ENCODE data around the gene KLF6.

Gene KLF6

GRCh38 chr10:3782451-3783315 is 2.3 kb downstream of the KLF6 start:
- ChIA-PET CTCF (interaction anchor here (0.6 to 1.3 kb wide), 5 partner anchors 13 to 513 kb away, joined by 3 to 5 read pairs (median 4); no protein-coding TSS in a partner anchor), POLR2A (interaction anchor here (1.3 to 4.0 kb wide), 4 partner anchors 19 to 105 kb away, joined by 3 to 57 read pairs (median 35); no protein-coding TSS in a partner anchor)
- peak overlapping the region; percentile 91 for H3K4me3 ChIP-seq (ENCODE audit: low read depth, low read length)
- H3K36me3 ChIP-seq (ENCODE audit: control insufficient read depth in 2 of 2, insufficient read depth in 1 of 2, low read length in 2 of 2) = peaks cover 14 to 48% of the 10 kb centered on the region in 2 experiments
- peak overlapping the region; percentile 98 for H3K27ac ChIP-seq (ENCODE audit: extremely low read depth, low read depth, low read length)
- H3K9me3 ChIP-seq (ENCODE audit: control insufficient read depth, insufficient read depth, low read depth, low read length) = no peaks in the 10 kb centered on the region
- peaks cover 6% of the 10 kb centered on the region; the same call in 1 of the 2 replicates for H3K4me1 ChIP-seq (ENCODE audit: control insufficient read depth, insufficient read depth, low read length)
- TF ChIP-seq KLF10 (tag by site-specific recombination; IDR thresholded peaks at IDR 0.05) (0 out of 2 replicates have a peak, but pooled peaks have one; percentile 29), ZSCAN16 (tag by site-specific recombination; IDR thresholded peaks at IDR 0.05) (no peak), KLF1 (tag by site-specific recombination; IDR thresholded peaks at IDR 0.05) (no peak), ZBTB21 (tag by site-specific recombination; IDR thresholded peaks at IDR 0.05) (no peak), ZSCAN18 (tag by site-specific recombination; IDR thresholded peaks at IDR 0.05) (no peak), IKZF3 (tag by site-specific recombination; IDR thresholded peaks at IDR 0.05) (peak; percentile 6; the same call in 1 of the 2 replicates), ZNF629 (tag by site-specific recombination; IDR thresholded peaks at IDR 0.05) (peak; percentile 73), ZNF501 (tag by site-specific recombination; IDR thresholded peaks at IDR 0.05) (0 out of 2 replicates have a peak, but pooled peaks have one; percentile 24), HIC1 (tag by site-specific recombination; IDR thresholded peaks at IDR 0.05) (peak; percentile 69), ZNF394 (tag by site-specific recombination; IDR thresholded peaks at IDR 0.05; ENCODE audit: borderline replicate concordance) (peak; percentile 90; the same call in 1 of the 2 replicates), ZNF175 (tag by site-specific recombination; IDR thresholded peaks at IDR 0.05) (no peak), ZSCAN5A (tag by site-specific recombination; IDR thresholded peaks at IDR 0.05) (no peak), PRDM1 (tag by site-specific recombination; IDR thresholded peaks at IDR 0.05) (peak; percentile 65), ZNF24 (tag by site-specific recombination; IDR thresholded peaks at IDR 0.05) (0 out of 2 replicates have a peak, but pooled peaks have one; percentile 27), ZIC2 (tag by site-specific recombination; IDR thresholded peaks at IDR 0.05) (peak; percentile 20; the same call in 1 of the 2 replicates), GLIS1 (tag by site-specific recombination; IDR thresholded peaks at IDR 0.05) (peak; percentile 36; the same call in 1 of the 2 replicates), ZNF664 (tag by site-specific recombination; IDR thresholded peaks at IDR 0.05) (no peak)
- TF ChIP-seq, protein P1, sequence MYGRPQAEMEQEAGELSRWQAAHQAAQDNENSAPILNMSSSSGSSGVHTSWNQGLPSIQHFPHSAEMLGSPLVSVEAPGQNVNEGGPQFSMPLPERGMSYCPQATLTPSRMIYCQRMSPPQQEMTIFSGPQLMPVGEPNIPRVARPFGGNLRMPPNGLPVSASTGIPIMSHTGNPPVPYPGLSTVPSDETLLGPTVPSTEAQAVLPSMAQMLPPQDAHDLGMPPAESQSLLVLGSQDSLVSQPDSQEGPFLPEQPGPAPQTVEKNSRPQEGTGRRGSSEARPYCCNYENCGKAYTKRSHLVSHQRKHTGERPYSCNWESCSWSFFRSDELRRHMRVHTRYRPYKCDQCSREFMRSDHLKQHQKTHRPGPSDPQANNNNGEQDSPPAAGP (tag by site-specific recombination; IDR thresholded peaks at IDR 0.05) = peak; percentile 46; the same call in 1 of the 2 replicates
- TF ChIP-seq, protein P2, sequence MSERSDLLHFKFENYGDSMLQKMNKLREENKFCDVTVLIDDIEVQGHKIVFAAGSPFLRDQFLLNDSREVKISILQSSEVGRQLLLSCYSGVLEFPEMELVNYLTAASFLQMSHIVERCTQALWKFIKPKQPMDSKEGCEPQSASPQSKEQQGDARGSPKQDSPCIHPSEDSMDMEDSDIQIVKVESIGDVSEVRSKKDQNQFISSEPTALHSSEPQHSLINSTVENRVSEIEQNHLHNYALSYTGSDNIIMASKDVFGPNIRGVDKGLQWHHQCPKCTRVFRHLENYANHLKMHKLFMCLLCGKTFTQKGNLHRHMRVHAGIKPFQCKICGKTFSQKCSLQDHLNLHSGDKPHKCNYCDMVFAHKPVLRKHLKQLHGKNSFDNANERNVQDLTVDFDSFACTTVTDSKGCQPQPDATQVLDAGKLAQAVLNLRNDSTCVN (tag by site-specific recombination; optimal IDR thresholded peaks at IDR 0.05) = no peak
- TF ChIP-seq, protein P3, sequence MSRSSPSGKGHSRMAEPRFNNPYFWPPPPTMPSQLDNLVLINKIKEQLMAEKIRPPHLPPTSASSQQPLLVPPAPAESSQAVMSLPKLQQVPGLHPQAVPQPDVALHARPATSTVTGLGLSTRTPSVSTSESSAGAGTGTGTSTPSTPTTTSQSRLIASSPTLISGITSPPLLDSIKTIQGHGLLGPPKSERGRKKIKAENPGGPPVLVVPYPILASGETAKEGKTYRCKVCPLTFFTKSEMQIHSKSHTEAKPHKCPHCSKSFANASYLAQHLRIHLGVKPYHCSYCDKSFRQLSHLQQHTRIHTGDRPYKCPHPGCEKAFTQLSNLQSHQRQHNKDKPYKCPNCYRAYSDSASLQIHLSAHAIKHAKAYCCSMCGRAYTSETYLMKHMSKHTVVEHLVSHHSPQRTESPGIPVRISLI (tag by site-specific recombination; IDR thresholded peaks at IDR 0.05) = 0 out of 2 replicates have a peak, but pooled peaks have one; percentile 14
- TF ChIP-seq, protein P4, sequence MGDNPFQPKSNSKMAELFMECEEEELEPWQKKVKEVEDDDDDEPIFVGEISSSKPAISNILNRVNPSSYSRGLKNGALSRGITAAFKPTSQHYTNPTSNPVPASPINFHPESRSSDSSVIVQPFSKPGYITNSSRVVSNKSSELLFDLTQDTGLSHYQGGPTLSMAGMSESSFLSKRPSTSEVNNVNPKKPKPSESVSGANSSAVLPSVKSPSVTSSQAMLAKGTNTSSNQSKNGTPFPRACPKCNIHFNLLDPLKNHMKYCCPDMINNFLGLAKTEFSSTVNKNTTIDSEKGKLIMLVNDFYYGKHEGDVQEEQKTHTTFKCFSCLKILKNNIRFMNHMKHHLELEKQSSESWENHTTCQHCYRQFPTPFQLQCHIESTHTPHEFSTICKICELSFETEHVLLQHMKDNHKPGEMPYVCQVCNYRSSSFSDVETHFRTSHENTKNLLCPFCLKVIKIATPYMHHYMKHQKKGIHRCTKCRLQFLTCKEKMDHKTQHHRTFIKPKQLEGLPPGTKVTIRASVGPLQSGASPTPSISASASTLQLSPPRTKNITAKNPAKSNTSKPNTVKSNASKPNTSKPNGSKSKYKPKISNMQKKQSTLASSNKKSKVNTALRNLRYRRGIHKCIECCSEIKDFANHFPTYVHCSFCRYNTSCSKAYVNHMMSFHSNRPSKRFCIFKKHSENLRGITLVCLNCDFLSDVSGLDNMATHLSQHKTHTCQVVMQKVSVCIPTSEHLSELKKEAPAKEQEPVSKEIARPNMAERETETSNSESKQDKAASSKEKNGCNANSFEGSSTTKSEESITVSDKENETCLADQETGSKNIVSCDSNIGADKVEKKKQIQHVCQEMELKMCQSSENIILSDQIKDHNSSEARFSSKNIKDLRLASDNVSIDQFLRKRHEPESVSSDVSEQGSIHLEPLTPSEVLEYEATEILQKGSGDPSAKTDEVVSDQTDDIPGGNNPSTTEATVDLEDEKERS (tag by site-specific recombination; IDR thresholded peaks at IDR 0.05) = no peak
- TF ChIP-seq, protein P5, sequence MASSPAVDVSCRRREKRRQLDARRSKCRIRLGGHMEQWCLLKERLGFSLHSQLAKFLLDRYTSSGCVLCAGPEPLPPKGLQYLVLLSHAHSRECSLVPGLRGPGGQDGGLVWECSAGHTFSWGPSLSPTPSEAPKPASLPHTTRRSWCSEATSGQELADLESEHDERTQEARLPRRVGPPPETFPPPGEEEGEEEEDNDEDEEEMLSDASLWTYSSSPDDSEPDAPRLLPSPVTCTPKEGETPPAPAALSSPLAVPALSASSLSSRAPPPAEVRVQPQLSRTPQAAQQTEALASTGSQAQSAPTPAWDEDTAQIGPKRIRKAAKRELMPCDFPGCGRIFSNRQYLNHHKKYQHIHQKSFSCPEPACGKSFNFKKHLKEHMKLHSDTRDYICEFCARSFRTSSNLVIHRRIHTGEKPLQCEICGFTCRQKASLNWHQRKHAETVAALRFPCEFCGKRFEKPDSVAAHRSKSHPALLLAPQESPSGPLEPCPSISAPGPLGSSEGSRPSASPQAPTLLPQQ (tag by site-specific recombination; IDR thresholded peaks at IDR 0.05) = peak; percentile 15; the same call in 1 of the 2 replicates
